Measurements from ENCODE around the gene ERRFI1. TPM values are rescaled to one million over a fixed set of nuclear protein-coding genes. Genes with fewer than 3 reads are reported as not detected.
A peak's percentile ranks its signal among the peaks of the same experiment; 100 is the strongest.

Gene ERRFI1
- total RNA-seq, 1 donor from 2014 or later, result 63.0 TPM

- DNase-seq (ENCODE audit: extremely low read depth, low read depth, low spot score), result no peak
These were observed 6.1 kb downstream of the ERRFI1 start for GRCh38 chr1:8020032-8020431.

GRCh38 chr1:8019229-8019620, 6.9 kb downstream of the ERRFI1 start:
- no peak for DNase-seq (ENCODE audit: extremely low read depth, low read depth, low spot score)

GRCh38 chr1:8018492-8019228, 7.4 kb downstream of the ERRFI1 start:
- no peak for DNase-seq (ENCODE audit: extremely low read depth, low read depth, low spot score)

GRCh38 chr1:8017495-8018197, 8.5 kb downstream of the ERRFI1 start:
- no peak for DNase-seq (ENCODE audit: extremely low read depth, low read depth, low spot score)

- DNase-seq (ENCODE audit: extremely low read depth, low read depth, low spot score), result no peak
These were observed 9.2 kb downstream of the ERRFI1 start for GRCh38 chr1:8016895-8017241.

- no peak for DNase-seq (ENCODE audit: extremely low read depth, low read depth, low spot score)
These were observed 9.8 kb downstream of the ERRFI1 start for GRCh38 chr1:8016210-8016894.

- DNase-seq (ENCODE audit: extremely low read depth, low read depth, low spot score), result no peak
These were observed 10.3 kb downstream of the ERRFI1 start for GRCh38 chr1:8015809-8016165.

GRCh38 chr1:8015036-8015808, 10.9 kb downstream of the ERRFI1 start:
- DNase-seq (ENCODE audit: extremely low read depth, low read depth, low spot score), result peak; percentile 78

- no peak for DNase-seq (ENCODE audit: extremely low read depth, low read depth, low spot score)
These were observed 11.6 kb downstream of the ERRFI1 start for GRCh38 chr1:8014381-8014988.

- no peak for DNase-seq (ENCODE audit: extremely low read depth, low read depth, low spot score)
These were observed 12.3 kb downstream of the ERRFI1 start for GRCh38 chr1:8013800-8014199.

GRCh38 chr1:8013399-8013798, 12.7 kb downstream of the ERRFI1 start:
- DNase-seq (ENCODE audit: extremely low read depth, low read depth, low spot score), result no peak

GRCh38 chr1:8012955-8013354, 13.2 kb downstream of the ERRFI1 start:
- no peak for DNase-seq (ENCODE audit: extremely low read depth, low read depth, low spot score)

- DNase-seq (ENCODE audit: extremely low read depth, low read depth, low spot score), result no peak
These were observed 13.9 kb downstream of the ERRFI1 start for GRCh38 chr1:8011923-8012858.

GRCh38 chr1:8011016-8011415, 15.1 kb downstream of the ERRFI1 start:
- DNase-seq (ENCODE audit: extremely low read depth, low read depth, low spot score), result no peak

GRCh38 chr1:8010080-8010664, 15.9 kb downstream of the ERRFI1 start:
- DNase-seq (ENCODE audit: extremely low read depth, low read depth, low spot score), result no peak

- no peak for DNase-seq (ENCODE audit: extremely low read depth, low read depth, low spot score)
These were observed 16.8 kb downstream of the ERRFI1 start for GRCh38 chr1:8009043-8010002.

- no peak for DNase-seq (ENCODE audit: extremely low read depth, low read depth, low spot score)
These were observed 19.8 kb downstream of the ERRFI1 start for GRCh38 chr1:8006037-8006963.

Data from glomerular endothelial cell (primary cell).